ENCODE results near the gene FAM228B. TPM values are rescaled to one million over a fixed set of nuclear protein-coding genes. Genes with fewer than 3 reads are reported as not detected.
"Not testable (repeated sequence)": the region's sequence is repeated elsewhere in the genome, so short reads cannot be mapped to it uniquely, and the experiment has no call there.

The FAM228B gene
- total RNA-seq, 1 donor from 2014 or later: 21.3 TPM

GRCh38 chr2:24125956-24126355 is 2.7 kb downstream of the FAM228B start:
- peak overlapping the region; percentile 57 for H3K4me3 Mint-ChIP-seq
- no peaks in the 10 kb centered on the region for H3K27me3 Mint-ChIP-seq (ENCODE audit: low read depth)
- H3K27ac Mint-ChIP-seq (ENCODE audit: unreplicated experiment): no peak overlapping the region
- DNase-seq (ENCODE audit: low read depth, low spot score): no peak
- H3K4me1 Mint-ChIP-seq: peaks cover 34% of the 10 kb centered on the region
- TF ChIP-seq CTCF (conservative IDR thresholded peaks at IDR 0.05): no peak
- peaks cover 6% of the 10 kb centered on the region for H3K36me3 Mint-ChIP-seq (ENCODE audit: low read depth)
- no peaks in the 10 kb centered on the region for H3K9me3 Mint-ChIP-seq

- Mint-ChIP-seq H3K4me1 (peaks cover 5% of the 10 kb centered on the region), H3K36me3 (ENCODE audit: low read depth) (peaks cover 28% of the 10 kb centered on the region), H3K9me3 (peaks cover 6% of the 10 kb centered on the region), H3K4me3 (no peak overlapping the region), H3K27ac (ENCODE audit: unreplicated experiment) (no peak overlapping the region), H3K27me3 (ENCODE audit: low read depth) (no peaks in the 10 kb centered on the region)
- DNase-seq (ENCODE audit: low read depth, low spot score): no peak
- TF ChIP-seq CTCF (conservative IDR thresholded peaks at IDR 0.05): no peak
Observed at GRCh38 chr2:24132543-24132942, 9.3 kb downstream of the FAM228B start.

- H3K36me3 Mint-ChIP-seq (ENCODE audit: low read depth): peaks cover 10% of the 10 kb centered on the region
- not testable (repeated sequence) for H3K9me3 Mint-ChIP-seq; H3K4me1 Mint-ChIP-seq; H3K27ac Mint-ChIP-seq (ENCODE audit: unreplicated experiment); DNase-seq (ENCODE audit: low read depth, low spot score); H3K4me3 Mint-ChIP-seq; H3K27me3 Mint-ChIP-seq (ENCODE audit: low read depth)
Observed at GRCh38 chr2:24140305-24140704, 17.0 kb downstream of the FAM228B start.

- H3K36me3 Mint-ChIP-seq (ENCODE audit: low read depth): peaks cover 46% of the 10 kb centered on the region
- DNase-seq (ENCODE audit: low read depth, low spot score): no peak
- H3K27me3 Mint-ChIP-seq (ENCODE audit: low read depth): no peaks in the 10 kb centered on the region
- peaks cover 17% of the 10 kb centered on the region for H3K9me3 Mint-ChIP-seq
- no peak overlapping the region for H3K27ac Mint-ChIP-seq (ENCODE audit: unreplicated experiment)
- H3K4me3 Mint-ChIP-seq: no peak overlapping the region
- TF ChIP-seq CTCF (conservative IDR thresholded peaks at IDR 0.05): no peak
- no peaks in the 10 kb centered on the region for H3K4me1 Mint-ChIP-seq
Observed at GRCh38 chr2:24147364-24147763, 24.1 kb downstream of the FAM228B start.

- H3K4me1 Mint-ChIP-seq: no peaks in the 10 kb centered on the region
- H3K4me3 Mint-ChIP-seq: no peak overlapping the region
- peaks cover 25% of the 10 kb centered on the region for H3K36me3 Mint-ChIP-seq (ENCODE audit: low read depth)
- H3K9me3 Mint-ChIP-seq: peaks cover 6% of the 10 kb centered on the region
- no peak for TF ChIP-seq CTCF (conservative IDR thresholded peaks at IDR 0.05)
- H3K27ac Mint-ChIP-seq (ENCODE audit: unreplicated experiment): no peak overlapping the region
- H3K27me3 Mint-ChIP-seq (ENCODE audit: low read depth): no peaks in the 10 kb centered on the region
- DNase-seq (ENCODE audit: low read depth, low spot score): no peak
Observed at GRCh38 chr2:24152413-24153197, 29.3 kb downstream of the FAM228B start.

- H3K9me3 Mint-ChIP-seq: no peaks in the 10 kb centered on the region
- no peak for TF ChIP-seq CTCF (conservative IDR thresholded peaks at IDR 0.05)
- H3K27ac Mint-ChIP-seq (ENCODE audit: unreplicated experiment): no peak overlapping the region
- peaks cover 23% of the 10 kb centered on the region for H3K36me3 Mint-ChIP-seq (ENCODE audit: low read depth)
- no peak overlapping the region for H3K4me3 Mint-ChIP-seq
- no peak for DNase-seq (ENCODE audit: low read depth, low spot score)
- H3K27me3 Mint-ChIP-seq (ENCODE audit: low read depth): no peaks in the 10 kb centered on the region
- no peaks in the 10 kb centered on the region for H3K4me1 Mint-ChIP-seq
Observed at GRCh38 chr2:24153478-24153877, 30.2 kb downstream of the FAM228B start.

All from neural crest cell (in vitro differentiated cells).